Measurements from ENCODE around the gene TBC1D2. TPM values are rescaled to one million over a fixed set of nuclear protein-coding genes. Genes with fewer than 3 reads are reported as not detected.

Gene TBC1D2
- total RNA-seq, 2 experiments from 2014 or later: 3.1 to 5.5 TPM

DNA sequence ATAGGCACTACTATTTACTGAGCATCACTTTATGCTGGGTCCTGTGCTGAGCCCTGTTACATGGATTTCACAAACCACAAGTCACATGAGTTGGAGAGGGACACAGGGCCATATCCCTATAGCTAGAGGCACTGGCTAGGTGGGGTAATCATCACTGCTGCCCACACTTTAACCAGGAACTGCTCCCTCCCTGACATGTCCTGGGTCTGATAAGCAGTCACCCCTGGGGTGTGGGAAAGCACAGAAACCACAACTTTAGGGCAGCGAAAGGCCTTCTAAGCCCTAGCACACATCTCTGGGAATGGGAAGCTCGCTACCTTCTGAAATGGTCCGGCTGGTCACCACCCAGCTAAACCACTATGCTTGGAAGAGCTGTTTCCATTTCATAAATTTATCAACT, 15.0 kb downstream of the TBC1D2 start:
- no peak for DNase-seq (ENCODE audit: low spot score)
- no peaks in the 10 kb centered on the region for H3K36me3 ChIP-seq (ENCODE audit: insufficient read depth, low read length)
- H3K4me3 ChIP-seq (ENCODE audit: low read depth, low read length, poor library complexity, severe bottlenecking): no peak overlapping the region
- TF ChIP-seq, protein P1, sequence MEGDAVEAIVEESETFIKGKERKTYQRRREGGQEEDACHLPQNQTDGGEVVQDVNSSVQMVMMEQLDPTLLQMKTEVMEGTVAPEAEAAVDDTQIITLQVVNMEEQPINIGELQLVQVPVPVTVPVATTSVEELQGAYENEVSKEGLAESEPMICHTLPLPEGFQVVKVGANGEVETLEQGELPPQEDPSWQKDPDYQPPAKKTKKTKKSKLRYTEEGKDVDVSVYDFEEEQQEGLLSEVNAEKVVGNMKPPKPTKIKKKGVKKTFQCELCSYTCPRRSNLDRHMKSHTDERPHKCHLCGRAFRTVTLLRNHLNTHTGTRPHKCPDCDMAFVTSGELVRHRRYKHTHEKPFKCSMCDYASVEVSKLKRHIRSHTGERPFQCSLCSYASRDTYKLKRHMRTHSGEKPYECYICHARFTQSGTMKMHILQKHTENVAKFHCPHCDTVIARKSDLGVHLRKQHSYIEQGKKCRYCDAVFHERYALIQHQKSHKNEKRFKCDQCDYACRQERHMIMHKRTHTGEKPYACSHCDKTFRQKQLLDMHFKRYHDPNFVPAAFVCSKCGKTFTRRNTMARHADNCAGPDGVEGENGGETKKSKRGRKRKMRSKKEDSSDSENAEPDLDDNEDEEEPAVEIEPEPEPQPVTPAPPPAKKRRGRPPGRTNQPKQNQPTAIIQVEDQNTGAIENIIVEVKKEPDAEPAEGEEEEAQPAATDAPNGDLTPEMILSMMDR (conservative IDR thresholded peaks at IDR 0.05; ENCODE audit: low read length): no peak
- TF ChIP-seq EZH2phosphoT487 (IDR thresholded peaks at IDR 0.05; ENCODE audit: borderline replicate concordance, low read depth, low read length): no peak
- CTCF ChIA-PET (ENCODE audit: unreplicated experiment): interaction anchor here (0.6 kb wide), 1 partner anchor 80 kb away, joined by 3 read pairs; no protein-coding TSS in a partner anchor
- no peaks in the 10 kb centered on the region for H3K9me3 ChIP-seq (ENCODE audit: low read length)
- H2AFZ ChIP-seq (ENCODE audit: low read length): no peak overlapping the region
- H3K79me2 ChIP-seq (ENCODE audit: insufficient read depth, low read depth, low read length): no peaks in the 10 kb centered on the region
- H3K4me1 ChIP-seq (ENCODE audit: insufficient read depth, low read length, poor library complexity, severe bottlenecking): no peaks in the 10 kb centered on the region
- intact Hi-C loops (cut with micrococcal nuclease; ENCODE audit: unreplicated experiment): no loop called here
- POLR2A ChIA-PET: interaction anchor here (1.2 kb wide), 1 partner anchor 306 kb away, joined by 3 read pairs; no protein-coding TSS in a partner anchor
- H3K27ac ChIP-seq (ENCODE audit: low read depth, low read length, poor library complexity, severe bottlenecking): no peak overlapping the region
- no peaks in the 10 kb centered on the region for H4K20me1 ChIP-seq (ENCODE audit: insufficient read depth, low read length)
- no peaks in the 10 kb centered on the region for H3K9me2 ChIP-seq (ENCODE audit: insufficient read depth, low read length)
- BruUV-seq (replicated peaks): no TSS peak
- H3K4me2 ChIP-seq (ENCODE audit: low read length): no peak overlapping the region

DNA sequence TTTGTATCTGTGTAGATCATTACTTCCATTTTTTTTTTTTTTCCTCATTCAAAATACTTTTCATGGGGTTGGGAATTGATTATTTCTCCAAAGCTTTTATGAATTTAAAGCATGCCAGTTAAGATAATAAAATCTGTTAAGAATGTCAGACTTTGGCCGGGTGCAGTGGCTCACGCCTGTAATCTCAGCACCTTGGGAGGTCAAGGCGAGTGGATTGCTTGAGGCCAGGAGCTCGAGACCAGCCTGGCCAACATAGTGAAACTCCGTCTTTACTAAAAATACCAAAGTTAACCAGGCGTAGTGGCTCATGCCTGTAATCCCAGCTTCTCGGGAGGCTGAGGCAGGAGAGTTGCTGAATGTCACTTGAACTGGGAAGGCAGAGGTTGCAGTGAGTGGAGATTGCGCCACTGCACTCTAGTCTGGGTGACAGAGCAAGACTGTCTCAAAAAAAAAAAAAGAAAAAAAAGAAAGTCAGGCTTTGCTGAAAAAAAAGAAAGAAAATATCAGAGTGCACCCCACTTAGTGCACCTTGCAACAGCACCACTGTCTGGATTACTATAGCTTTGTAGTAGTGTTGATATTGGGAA, 18.5 kb downstream of the TBC1D2 start:
- Histone ChIP-seq H3K27ac (ENCODE audit: low read depth, low read length, poor library complexity, severe bottlenecking) (no peak overlapping the region), H3K9me2 (ENCODE audit: insufficient read depth, low read length) (no peaks in the 10 kb centered on the region), H2AFZ (ENCODE audit: low read length) (no peak overlapping the region), H3K4me3 (ENCODE audit: low read depth, low read length, poor library complexity, severe bottlenecking) (no peak overlapping the region), H3K79me2 (ENCODE audit: insufficient read depth, low read depth, low read length) (no peaks in the 10 kb centered on the region), H3K4me2 (ENCODE audit: low read length) (no peak overlapping the region), H3K4me1 (ENCODE audit: insufficient read depth, low read length, poor library complexity, severe bottlenecking) (peaks cover 8% of the 10 kb centered on the region), H4K20me1 (ENCODE audit: insufficient read depth, low read length) (no peaks in the 10 kb centered on the region), H3K36me3 (ENCODE audit: insufficient read depth, low read length) (no peaks in the 10 kb centered on the region), H3K9me3 (ENCODE audit: low read length) (no peaks in the 10 kb centered on the region)
- no TSS peak for BruUV-seq (replicated peaks)
- TF ChIP-seq EZH2phosphoT487 (IDR thresholded peaks at IDR 0.05; ENCODE audit: borderline replicate concordance, low read depth, low read length): no peak
- TF ChIP-seq, protein P1 (conservative IDR thresholded peaks at IDR 0.05; ENCODE audit: low read length): no peak
- DNase-seq (ENCODE audit: low spot score): no peak
- intact Hi-C loops (cut with micrococcal nuclease; ENCODE audit: unreplicated experiment): no loop called here
- POLR2A ChIA-PET: interaction anchor here (0.7 kb wide), 2 partner anchors 9 to 646 kb away, joined by 3 to 4 read pairs; no protein-coding TSS in a partner anchor
- CTCF ChIA-PET (ENCODE audit: unreplicated experiment): no interaction called here

DNA sequence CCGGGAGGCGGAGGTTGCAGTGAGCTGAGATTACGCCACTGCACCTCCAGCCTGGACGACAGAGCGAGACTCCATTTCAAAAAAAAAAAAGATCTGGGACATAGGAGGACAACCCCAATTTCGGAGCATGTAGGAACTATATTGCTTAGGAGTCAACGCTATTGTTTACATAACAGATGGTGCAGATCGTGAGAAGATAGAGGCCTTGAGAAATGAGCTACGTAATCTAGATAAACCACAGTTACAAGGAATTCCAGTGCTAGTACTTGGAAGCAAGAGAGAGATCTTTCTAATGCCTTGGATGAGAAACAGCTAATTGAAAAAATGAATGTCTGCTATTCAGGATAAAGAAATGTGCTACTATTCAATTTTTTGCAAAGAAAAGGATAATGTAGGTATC, 20.3 kb downstream of the TBC1D2 start:
- TF ChIP-seq EZH2phosphoT487 (IDR thresholded peaks at IDR 0.05; ENCODE audit: borderline replicate concordance, low read depth, low read length): no peak
- TF ChIP-seq, protein P1 (conservative IDR thresholded peaks at IDR 0.05; ENCODE audit: low read length): no peak
- Histone ChIP-seq H3K27ac (ENCODE audit: low read depth, low read length, poor library complexity, severe bottlenecking) (no peak overlapping the region), H2AFZ (ENCODE audit: low read length) (no peak overlapping the region), H3K9me2 (ENCODE audit: insufficient read depth, low read length) (no peaks in the 10 kb centered on the region), H4K20me1 (ENCODE audit: insufficient read depth, low read length) (no peaks in the 10 kb centered on the region), H3K79me2 (ENCODE audit: insufficient read depth, low read depth, low read length) (no peaks in the 10 kb centered on the region), H3K4me3 (ENCODE audit: low read depth, low read length, poor library complexity, severe bottlenecking) (no peak overlapping the region), H3K36me3 (ENCODE audit: insufficient read depth, low read length) (no peaks in the 10 kb centered on the region), H3K4me2 (ENCODE audit: low read length) (no peak overlapping the region), H3K9me3 (ENCODE audit: low read length) (no peaks in the 10 kb centered on the region), H3K4me1 (ENCODE audit: insufficient read depth, low read length, poor library complexity, severe bottlenecking) (peaks cover 13% of the 10 kb centered on the region)
- POLR2A ChIA-PET: interaction anchor here (1.1 to 1.6 kb wide), 2 partner anchors 20 to 277 kb away, joined by 3 to 6 read pairs; partner anchors contain the start of gene TBC1D2
- intact Hi-C loops (cut with micrococcal nuclease; ENCODE audit: unreplicated experiment): no loop called here
- BruUV-seq (replicated peaks): no TSS peak
- CTCF ChIA-PET (ENCODE audit: unreplicated experiment): no interaction called here
- no peak for DNase-seq (ENCODE audit: low spot score)
